ENCODE measurements around the gene VSX1.

VSX1 gene

DNA sequence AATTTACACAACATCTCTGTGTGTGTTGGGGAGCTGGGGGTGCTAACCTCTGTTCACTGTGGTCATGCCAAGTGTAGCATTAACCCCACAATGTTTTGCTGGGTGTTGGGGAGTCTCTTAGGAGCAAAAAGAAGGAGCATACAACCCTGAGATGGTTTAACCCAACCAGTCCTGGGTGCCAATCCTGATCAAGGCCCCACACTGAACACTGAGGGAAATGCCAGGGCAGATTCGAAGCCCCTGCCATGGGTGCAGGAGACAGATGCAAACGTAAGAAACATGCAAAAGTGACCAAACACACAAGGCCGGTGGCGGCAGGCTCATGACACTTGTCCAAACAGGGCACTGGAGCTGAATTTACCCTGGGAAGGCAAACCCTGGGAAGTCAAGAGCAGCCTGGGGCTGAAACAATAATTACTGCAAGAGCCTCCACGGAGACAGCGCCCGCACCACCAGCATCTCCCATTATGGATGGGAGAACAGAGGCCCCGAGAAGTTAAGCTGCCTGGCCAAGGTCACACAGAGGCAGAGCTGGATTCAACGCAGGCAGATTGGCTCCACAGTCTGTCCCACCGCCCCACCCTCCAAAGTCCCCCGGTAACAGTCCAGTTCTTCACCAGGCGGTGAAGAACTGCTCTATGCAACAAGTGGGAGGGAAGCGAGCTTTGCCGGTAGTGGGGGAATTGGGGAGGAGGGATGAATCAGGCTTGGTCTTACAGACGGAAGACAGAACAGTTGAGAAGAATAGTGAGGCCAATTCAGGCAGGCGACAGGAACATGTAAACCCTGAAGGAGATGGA lies 32.5 kb downstream of the VSX1 start:
- Histone ChIP-seq H3K36me3 (replicated peaks) (no peaks in the 10 kb centered on the region), H3K4me1 (no peaks in the 10 kb centered on the region), H3K4me3 (no peak overlapping the region), H3K9me3 (no peaks in the 10 kb centered on the region), H3K27me3 (ENCODE audit: low read depth) (no peaks in the 10 kb centered on the region)
- no peak for DNase-seq (ENCODE audit: low spot score in 2 of 2)
- in situ Hi-C loops (cut with MboI; ENCODE audit: low sequenced_read_pairs), result no loop called here

- Histone ChIP-seq H3K9me3 (no peaks in the 10 kb centered on the region), H3K27me3 (ENCODE audit: low read depth) (no peaks in the 10 kb centered on the region), H3K36me3 (replicated peaks) (no peaks in the 10 kb centered on the region), H3K4me1 (no peaks in the 10 kb centered on the region), H3K4me3 (no peak overlapping the region)
- in situ Hi-C loops (cut with MboI; ENCODE audit: low sequenced_read_pairs), result no loop called here
- DNase-seq (ENCODE audit: low spot score in 2 of 2), result no peak
Measured at GRCh38 chr20:25048519-25048952, 33.4 kb downstream of the VSX1 start.

GRCh38 chr20:25047766-25048165 lies 34.2 kb downstream of the VSX1 start:
- H3K4me1 ChIP-seq, result no peaks in the 10 kb centered on the region
- H3K27me3 ChIP-seq (ENCODE audit: low read depth), result no peaks in the 10 kb centered on the region
- no peaks in the 10 kb centered on the region for H3K9me3 ChIP-seq
- no peak for DNase-seq (ENCODE audit: low spot score in 2 of 2)
- H3K4me3 ChIP-seq, result no peak overlapping the region
- in situ Hi-C loops (cut with MboI; ENCODE audit: low sequenced_read_pairs), result no loop called here
- H3K36me3 ChIP-seq (replicated peaks), result no peaks in the 10 kb centered on the region

DNA sequence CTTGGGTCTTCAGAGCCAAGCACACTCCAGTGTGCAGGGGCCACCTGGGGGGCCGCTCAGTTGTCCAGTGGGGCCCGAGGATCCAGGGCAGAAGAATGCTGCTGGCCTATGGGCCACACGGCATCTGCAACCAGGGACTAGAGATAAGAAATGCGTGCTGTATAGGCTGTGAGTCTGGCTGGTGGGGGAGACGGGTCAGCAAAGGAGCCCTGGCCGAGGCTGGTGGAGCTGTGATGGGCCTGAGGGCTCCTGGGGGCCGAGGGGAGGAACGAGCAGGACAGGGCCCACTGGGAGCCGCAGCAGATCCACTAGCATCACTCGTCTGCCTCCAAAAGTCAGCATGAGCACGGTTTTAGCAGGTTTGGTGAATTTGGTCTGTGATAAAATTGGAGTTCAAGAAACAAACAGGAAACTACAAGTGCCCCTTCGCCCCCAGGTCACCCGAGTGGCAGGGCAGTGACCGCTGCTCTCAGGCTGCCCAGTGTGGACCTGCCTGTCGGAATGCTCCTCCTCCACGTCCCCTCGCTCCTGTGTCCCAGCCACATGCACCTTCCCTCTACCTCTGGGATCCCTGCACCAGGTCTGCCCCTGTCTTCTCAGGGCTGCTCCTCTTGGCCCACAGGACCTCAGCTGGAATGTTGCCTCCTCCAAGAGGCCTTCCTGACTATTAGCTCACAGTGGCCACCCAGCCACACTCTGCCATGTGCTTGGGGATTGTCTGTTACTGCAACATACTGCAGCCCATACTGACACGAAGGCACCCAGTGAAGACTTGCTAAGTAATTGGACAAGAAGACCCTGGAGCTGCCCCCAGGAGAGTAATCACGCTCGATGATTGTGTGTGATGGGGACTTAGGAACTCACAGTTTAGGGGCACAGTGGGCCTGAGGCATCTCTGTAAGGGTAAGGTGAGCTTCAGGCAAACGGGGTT lies 34.9 kb downstream of the VSX1 start:
- DNase-seq (ENCODE audit: low spot score in 2 of 2), result no peak
- Histone ChIP-seq H3K27me3 (ENCODE audit: low read depth) (no peaks in the 10 kb centered on the region), H3K36me3 (replicated peaks) (no peaks in the 10 kb centered on the region), H3K9me3 (no peaks in the 10 kb centered on the region), H3K4me3 (no peak overlapping the region), H3K4me1 (no peaks in the 10 kb centered on the region)
- in situ Hi-C loops (cut with MboI; ENCODE audit: low sequenced_read_pairs), result no loop called here

- Histone ChIP-seq H3K4me3 (no peak overlapping the region), H3K36me3 (replicated peaks) (no peaks in the 10 kb centered on the region), H3K4me1 (no peaks in the 10 kb centered on the region), H3K9me3 (no peaks in the 10 kb centered on the region), H3K27me3 (ENCODE audit: low read depth) (no peaks in the 10 kb centered on the region)
- in situ Hi-C loops (cut with MboI; ENCODE audit: low sequenced_read_pairs), result no loop called here
- DNase-seq (ENCODE audit: low spot score in 2 of 2), result no peak
Measured at GRCh38 chr20:25046181-25046641, 35.7 kb downstream of the VSX1 start.

GRCh38 chr20:25045343-25045712 lies 36.6 kb downstream of the VSX1 start:
- in situ Hi-C loops (cut with MboI; ENCODE audit: low sequenced_read_pairs), result no loop called here
- Histone ChIP-seq H3K4me3 (no peak overlapping the region), H3K36me3 (replicated peaks) (no peaks in the 10 kb centered on the region), H3K4me1 (no peaks in the 10 kb centered on the region), H3K27me3 (ENCODE audit: low read depth) (no peaks in the 10 kb centered on the region), H3K9me3 (no peaks in the 10 kb centered on the region)
- no peak for DNase-seq (ENCODE audit: low spot score in 2 of 2)

GRCh38 chr20:25044660-25045342 lies 37.1 kb downstream of the VSX1 start:
- in situ Hi-C loops (cut with MboI; ENCODE audit: low sequenced_read_pairs), result no loop called here
- H3K4me1 ChIP-seq, result no peaks in the 10 kb centered on the region
- no peak overlapping the region for H3K4me3 ChIP-seq
- no peaks in the 10 kb centered on the region for H3K9me3 ChIP-seq
- no peak for DNase-seq (ENCODE audit: low spot score in 2 of 2)
- H3K36me3 ChIP-seq (replicated peaks), result no peaks in the 10 kb centered on the region
- H3K27me3 ChIP-seq (ENCODE audit: low read depth), result no peaks in the 10 kb centered on the region

DNA sequence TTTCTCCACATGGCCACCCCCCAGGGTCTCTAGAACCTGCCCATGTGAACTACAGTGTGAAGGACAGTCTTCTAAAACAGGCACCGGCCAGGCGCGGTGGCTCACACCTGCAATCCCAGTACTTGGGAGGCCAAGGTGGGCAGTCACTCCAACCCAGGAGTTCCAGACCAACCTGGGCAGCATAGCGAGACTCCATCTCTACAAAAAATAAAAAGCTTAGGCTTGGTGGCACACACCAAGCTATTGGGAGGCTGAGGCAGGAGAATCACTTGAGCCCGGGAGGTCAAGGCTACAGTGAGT lies 37.7 kb downstream of the VSX1 start:
- H3K4me3 ChIP-seq, result no peak overlapping the region
- no peak for DNase-seq (ENCODE audit: low spot score in 2 of 2)
- no peaks in the 10 kb centered on the region for H3K27me3 ChIP-seq (ENCODE audit: low read depth)
- H3K9me3 ChIP-seq, result no peaks in the 10 kb centered on the region
- no peaks in the 10 kb centered on the region for H3K36me3 ChIP-seq (replicated peaks)
- in situ Hi-C loops (cut with MboI; ENCODE audit: low sequenced_read_pairs), result no loop called here
- no peaks in the 10 kb centered on the region for H3K4me1 ChIP-seq

DNA sequence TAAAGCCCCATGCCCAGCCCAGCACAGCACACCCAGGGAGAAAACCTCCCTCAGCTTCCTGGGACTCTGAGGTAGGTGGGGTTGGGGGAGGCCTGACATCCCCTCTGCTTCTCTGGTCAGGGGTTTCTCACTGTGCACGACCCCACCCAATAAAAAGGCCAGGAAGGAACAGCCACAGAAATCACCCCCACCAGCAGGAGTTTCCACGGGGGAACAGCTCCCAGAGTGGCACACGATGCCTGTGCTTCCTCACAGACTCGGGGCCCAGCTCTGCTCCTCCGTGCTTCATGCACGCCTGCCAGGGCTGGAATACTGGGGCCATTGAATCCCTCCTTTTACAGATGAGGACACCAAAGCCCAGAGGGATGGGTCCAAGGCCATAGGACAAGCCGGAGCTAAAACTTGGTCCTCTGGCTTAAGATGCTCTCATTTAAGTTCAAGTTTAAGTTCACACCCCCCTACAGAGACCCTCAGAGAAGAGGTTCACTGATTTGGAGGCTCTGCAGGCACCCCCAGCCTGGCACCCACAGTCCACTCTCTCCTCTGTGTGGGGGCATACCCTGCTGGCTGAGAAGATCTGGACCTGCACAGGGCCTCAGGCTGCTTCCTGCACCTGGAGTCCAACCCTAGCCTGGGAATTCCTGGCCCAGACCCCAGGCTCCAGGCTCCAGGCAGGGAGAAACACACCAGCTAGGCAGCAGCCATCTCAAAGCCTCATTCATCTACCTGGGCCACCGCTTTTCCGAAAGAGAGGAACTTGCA lies 38.3 kb downstream of the VSX1 start:
- no peak for DNase-seq (ENCODE audit: low spot score in 2 of 2)
- Histone ChIP-seq H3K36me3 (replicated peaks) (no peaks in the 10 kb centered on the region), H3K4me1 (no peaks in the 10 kb centered on the region), H3K27me3 (ENCODE audit: low read depth) (no peaks in the 10 kb centered on the region), H3K9me3 (no peaks in the 10 kb centered on the region), H3K4me3 (no peak overlapping the region)
- in situ Hi-C loops (cut with MboI; ENCODE audit: low sequenced_read_pairs), result no loop called here

DNA sequence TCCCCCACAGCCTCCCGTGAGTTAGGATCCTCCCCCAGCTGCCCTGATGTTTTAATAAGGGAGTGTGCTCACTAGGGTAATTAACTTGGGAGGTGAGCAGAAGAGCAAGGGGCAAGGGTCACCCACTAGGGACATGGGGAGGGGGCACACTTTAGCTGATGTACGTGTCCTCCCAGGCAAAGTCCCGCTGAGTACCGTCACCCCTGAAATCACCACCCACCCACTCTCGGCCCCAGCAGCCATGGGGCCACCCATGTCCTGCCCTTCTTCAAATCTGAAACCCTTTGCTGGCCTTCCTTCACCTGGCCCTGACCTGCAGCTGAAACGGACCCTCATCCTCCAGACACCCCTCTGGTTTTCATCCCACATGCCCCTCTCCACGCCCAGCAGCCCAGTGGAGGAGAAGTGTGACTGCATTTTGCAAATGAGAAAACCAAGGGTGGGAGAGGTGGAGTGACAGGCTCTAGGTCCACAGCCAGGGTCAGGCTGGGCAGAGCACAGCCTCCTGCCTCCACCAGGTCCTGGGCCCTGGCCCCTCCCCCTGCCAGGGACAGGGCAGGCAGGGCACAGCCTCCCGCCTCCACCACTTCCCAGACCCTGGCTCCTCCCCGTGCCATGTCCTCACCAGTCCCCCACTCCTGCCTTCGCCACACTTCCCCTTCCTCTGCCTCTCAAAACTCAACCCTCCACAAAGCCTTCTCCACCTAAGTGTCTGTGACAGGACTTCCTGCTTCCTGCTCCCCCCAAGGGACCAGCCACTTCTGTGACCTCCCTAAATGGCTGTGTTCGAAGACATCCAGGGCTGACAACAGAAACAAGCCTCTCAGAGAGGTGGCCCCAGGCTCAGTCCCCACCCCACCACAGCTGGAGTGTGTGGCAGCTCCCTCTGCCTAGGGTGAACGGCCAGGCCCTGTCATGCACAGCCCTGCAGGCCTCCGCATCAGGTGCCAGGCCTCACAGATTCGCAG lies 39.1 kb downstream of the VSX1 start:
- Histone ChIP-seq H3K27me3 (ENCODE audit: low read depth) (no peaks in the 10 kb centered on the region), H3K4me3 (no peak overlapping the region), H3K4me1 (no peaks in the 10 kb centered on the region), H3K9me3 (no peaks in the 10 kb centered on the region), H3K36me3 (replicated peaks) (no peaks in the 10 kb centered on the region)
- no peak for DNase-seq (ENCODE audit: low spot score in 2 of 2)
- in situ Hi-C loops (cut with MboI; ENCODE audit: low sequenced_read_pairs), result no loop called here

- no peak for DNase-seq (ENCODE audit: low spot score in 2 of 2)
- Histone ChIP-seq H3K4me1 (no peaks in the 10 kb centered on the region), H3K36me3 (replicated peaks) (no peaks in the 10 kb centered on the region), H3K27me3 (ENCODE audit: low read depth) (no peaks in the 10 kb centered on the region), H3K9me3 (no peaks in the 10 kb centered on the region), H3K4me3 (no peak overlapping the region)
- in situ Hi-C loops (cut with MboI; ENCODE audit: low sequenced_read_pairs), result no loop called here
Measured at GRCh38 chr20:25041813-25042530, 40.0 kb downstream of the VSX1 start.

GRCh38 chr20:25040438-25040831 lies 41.5 kb downstream of the VSX1 start:
- Histone ChIP-seq H3K9me3 (no peaks in the 10 kb centered on the region), H3K4me3 (no peak overlapping the region), H3K36me3 (replicated peaks) (no peaks in the 10 kb centered on the region), H3K27me3 (ENCODE audit: low read depth) (no peaks in the 10 kb centered on the region), H3K4me1 (no peaks in the 10 kb centered on the region)
- in situ Hi-C loops (cut with MboI; ENCODE audit: low sequenced_read_pairs), result no loop called here
- DNase-seq (ENCODE audit: low spot score in 2 of 2), result no peak
